ENCODE measurements around the gene RANGAP1.

The RANGAP1 gene

GRCh38 chr22:41285820-41286638 lies at the start of gene RANGAP1:
RANGAP1 (minus strand) TSS chr22:41286187; CDS start chr22:41281044, 5,143 bp downstream.
- DNase-seq (ENCODE audit: low spot score): peak; percentile 99

GRCh38 chr22:41334951-41335635 lies 49.1 kb upstream of the RANGAP1 start:
- no peak for DNase-seq (ENCODE audit: low spot score)

- no peak for DNase-seq (ENCODE audit: low spot score)
Measured at GRCh38 chr22:41334215-41334614, 48.2 kb upstream of the RANGAP1 start.

- no peak for DNase-seq (ENCODE audit: low spot score)
Measured at GRCh38 chr22:41333806-41334205, 47.8 kb upstream of the RANGAP1 start.

GRCh38 chr22:41332217-41332939 lies 46.4 kb upstream of the RANGAP1 start:
- DNase-seq (ENCODE audit: low spot score): no peak

- no peak for DNase-seq (ENCODE audit: low spot score)
Measured at GRCh38 chr22:41330169-41330568, 44.2 kb upstream of the RANGAP1 start.

GRCh38 chr22:41327124-41327523 lies 41.1 kb upstream of the RANGAP1 start:
- DNase-seq (ENCODE audit: low spot score): no peak

GRCh38 chr22:41324821-41325528 lies 39.0 kb upstream of the RANGAP1 start:
- DNase-seq (ENCODE audit: low spot score): no peak

GRCh38 chr22:41320416-41321240 lies 34.6 kb upstream of the RANGAP1 start:
- DNase-seq (ENCODE audit: low spot score): no peak

GRCh38 chr22:41315586-41315985 lies 29.6 kb upstream of the RANGAP1 start:
- no peak for DNase-seq (ENCODE audit: low spot score)

GRCh38 chr22:41314821-41315220 lies 28.8 kb upstream of the RANGAP1 start:
- DNase-seq (ENCODE audit: low spot score): no peak

GRCh38 chr22:41311487-41311886 lies 25.5 kb upstream of the RANGAP1 start:
- DNase-seq (ENCODE audit: low spot score): no peak

- no peak for DNase-seq (ENCODE audit: low spot score)
Measured at GRCh38 chr22:41310336-41310735, 24.3 kb upstream of the RANGAP1 start.

- no peak for DNase-seq (ENCODE audit: low spot score)
Measured at GRCh38 chr22:41308544-41308947, 22.6 kb upstream of the RANGAP1 start.

- DNase-seq (ENCODE audit: low spot score): no peak
Measured at GRCh38 chr22:41308054-41308453, 22.1 kb upstream of the RANGAP1 start.

- DNase-seq (ENCODE audit: low spot score): no peak
Measured at GRCh38 chr22:41305646-41306045, 19.7 kb upstream of the RANGAP1 start.

- DNase-seq (ENCODE audit: low spot score): no peak
Measured at GRCh38 chr22:41302811-41303210, 16.8 kb upstream of the RANGAP1 start.

GRCh38 chr22:41302021-41302767 lies 16.2 kb upstream of the RANGAP1 start:
- DNase-seq (ENCODE audit: low spot score): no peak

- DNase-seq (ENCODE audit: low spot score): peak; percentile 85
Measured at GRCh38 chr22:41301085-41302020, 15.4 kb upstream of the RANGAP1 start, which contains the start of gene ZC3H7B. ZC3H7B (plus strand) TSS chr22:41301525; CDS start chr22:41320661, 19,136 bp downstream.

All from left forelimb (tissue), 1 donor.